Right ventricle myocardium inferior (tissue), 1 donor: ENCODE data around the gene COL19A1. TPM values are rescaled to one million over a fixed set of nuclear protein-coding genes. Genes with fewer than 3 reads are reported as not detected.

Source experiments
- ATAC-seq: fragments of 200-7000 bp; cut with Tn5 transposase; one replicate; pipeline ENCODE4 v1.9.1; 2020; ENCODE audit warnings: mild to moderate bottlenecking, moderate library complexity
- DNase-seq: peaks from one replicate; pipeline ENCODE4 v3.0.0; 2021; ENCODE audit errors: missing footprints
- intact Hi-C: fragments of 100-400 bp; cut with DNase I; formaldehyde crosslinking; loops from one replicate; pipeline ENCODE4 v1.11.0; 2022
- total RNA-seq: library from RNA; stranded (reverse); fragmentation: NEBNext Ultra II Directional; extraction: Animal tissue kit (Norgen Biotek cat#: 25700); gene quantifications from one replicate; pipeline ENCODE4 v1.2.1, GENCODE V29; 2021
- donor health status: DM: no; HTN: yes; CAD: no; lungs with severe emphysema.

The COL19A1 gene
- total RNA-seq, 1 donor from 2014 or later, result 1.2 TPM

GRCh38 chr6:70176842-70177550 lies 310.6 kb downstream of the COL19A1 start:
- DNase-seq (no peak), ATAC-seq (no peak)
- intact Hi-C loops, result no loop called here

DNA sequence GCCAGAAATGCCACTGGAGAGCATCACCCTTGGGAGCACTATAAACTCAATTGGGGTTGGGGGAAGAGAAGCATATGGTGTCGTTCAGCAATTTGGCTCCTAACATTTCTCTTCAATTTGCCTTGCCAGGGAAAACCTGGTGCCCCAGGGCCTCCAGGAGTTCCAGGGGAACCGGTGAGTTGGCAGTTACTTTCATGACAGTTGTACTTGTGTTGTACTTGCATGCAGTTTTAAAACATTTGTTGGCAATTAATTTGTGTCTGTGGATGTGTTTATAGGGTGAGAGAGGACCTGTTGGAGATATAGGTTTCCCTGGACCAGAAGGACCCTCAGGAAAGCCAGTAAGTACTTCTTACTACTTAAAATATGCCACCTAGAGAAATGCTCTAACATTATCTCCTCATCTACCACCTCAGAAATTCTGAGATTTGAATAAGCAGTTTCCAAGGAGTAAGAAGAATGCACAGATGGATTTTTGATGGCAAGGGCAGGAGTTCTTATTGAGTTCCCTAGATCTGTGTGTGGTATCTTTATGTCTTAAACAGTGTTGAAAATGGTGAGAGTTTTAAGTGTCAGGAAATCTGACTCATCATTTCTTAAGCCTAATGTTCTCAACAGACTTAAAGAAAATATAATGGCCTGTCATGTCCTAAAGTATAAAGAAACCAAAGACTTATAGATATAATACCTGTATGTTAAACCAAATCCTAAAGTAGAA lies 314.0 kb downstream of the COL19A1 start:
- intact Hi-C loops, result no loop called here
- DNase-seq, result no peak

GRCh38 chr6:70180901-70181599 lies 314.7 kb downstream of the COL19A1 start:
- DNase-seq (no peak), ATAC-seq (no peak)
- intact Hi-C loops, result no loop called here

More for the DNA sequence above, 314.0 kb downstream of the COL19A1 start:
- ATAC-seq, result no peak

DNA sequence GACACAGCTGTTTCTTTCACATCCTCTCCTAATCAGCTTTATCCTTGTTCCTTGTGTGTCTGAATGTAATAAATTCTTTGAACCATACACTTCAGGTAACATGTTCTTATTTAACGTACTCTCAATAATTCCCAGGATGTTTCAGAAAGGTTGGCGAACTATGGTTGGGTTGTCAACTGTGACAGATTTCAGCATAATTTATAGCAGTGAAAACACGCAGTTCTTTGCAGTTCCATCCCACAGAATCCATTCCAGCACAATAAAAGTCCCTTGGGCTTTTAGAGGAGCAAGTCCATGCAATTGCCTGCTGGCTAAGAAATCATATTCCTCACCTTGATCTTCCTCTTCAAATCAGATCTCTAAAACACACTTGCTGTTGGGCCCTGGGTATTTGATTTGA lies 317.2 kb downstream of the COL19A1 start:
- no peak for ATAC-seq
- DNase-seq, result no peak
- intact Hi-C loops, result no loop called here

- intact Hi-C loops, result no loop called here
- ATAC-seq, result no peak
- no peak for DNase-seq
These were observed 318.4 kb downstream of the COL19A1 start for GRCh38 chr6:70184723-70185122.

- ATAC-seq (no peak), DNase-seq (no peak)
- intact Hi-C loops, result no loop called here
These were observed 320.1 kb downstream of the COL19A1 start for GRCh38 chr6:70186461-70186860.

- ATAC-seq (no peak), DNase-seq (no peak)
- intact Hi-C loops, result no loop called here
These were observed 321.8 kb downstream of the COL19A1 start for GRCh38 chr6:70188202-70188601.

DNA sequence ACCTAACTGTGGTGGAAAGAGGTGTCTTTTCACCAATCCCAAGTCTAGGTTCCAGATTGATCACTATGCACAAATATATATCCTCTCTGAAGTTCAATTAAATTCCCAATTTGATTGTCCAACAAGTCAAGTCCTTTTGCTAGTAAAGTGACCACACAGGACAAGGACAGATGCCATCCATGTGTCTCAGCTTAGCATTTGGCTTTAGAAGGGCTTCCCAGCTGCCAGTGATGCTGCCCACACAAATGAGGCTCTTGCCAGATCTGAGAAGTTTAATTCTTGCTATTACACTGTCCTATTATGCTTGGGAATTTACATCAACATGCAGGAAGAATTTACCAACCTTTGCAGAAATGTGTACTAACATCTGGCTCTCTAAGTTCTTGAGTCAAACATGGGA lies 328.1 kb downstream of the COL19A1 start:
- intact Hi-C loops, result no loop called here
- DNase-seq (no peak), ATAC-seq (no peak)

GRCh38 chr6:70196531-70196930 lies 330.2 kb downstream of the COL19A1 start:
- ATAC-seq (no peak), DNase-seq (no peak)
- intact Hi-C loops, result no loop called here

GRCh38 chr6:70198785-70199184 lies 332.4 kb downstream of the COL19A1 start:
- ATAC-seq (no peak), DNase-seq (no peak)
- intact Hi-C loops, result no loop called here

- ATAC-seq, result no peak
- DNase-seq, result no peak
- intact Hi-C loops, result no loop called here
These were observed 342.0 kb downstream of the COL19A1 start for GRCh38 chr6:70208235-70208790.

DNA sequence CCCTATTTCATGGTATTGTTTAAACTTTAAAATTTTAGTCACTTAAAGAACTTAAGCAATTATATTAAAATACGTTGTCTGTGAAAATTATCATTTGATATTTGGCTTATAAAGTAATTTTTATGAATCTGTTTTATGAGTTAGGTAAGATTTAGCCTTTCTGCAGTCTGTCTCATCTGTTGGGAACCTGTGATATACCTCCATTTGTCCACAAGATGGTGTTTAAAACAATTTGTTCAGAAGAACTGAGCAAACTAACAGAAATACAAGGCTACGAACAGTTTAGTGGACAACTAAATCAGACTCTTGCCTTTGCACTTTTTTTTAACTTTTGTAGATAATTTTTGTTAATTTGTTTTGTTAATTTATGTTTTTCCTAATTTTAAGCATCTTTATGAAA lies 344.1 kb downstream of the COL19A1 start:
- intact Hi-C loops, result loop anchor here (10.0 kb wide), 1 partner anchor 804 kb away; no protein-coding TSS in a partner anchor
- no peak for ATAC-seq
- DNase-seq, result no peak

DNA sequence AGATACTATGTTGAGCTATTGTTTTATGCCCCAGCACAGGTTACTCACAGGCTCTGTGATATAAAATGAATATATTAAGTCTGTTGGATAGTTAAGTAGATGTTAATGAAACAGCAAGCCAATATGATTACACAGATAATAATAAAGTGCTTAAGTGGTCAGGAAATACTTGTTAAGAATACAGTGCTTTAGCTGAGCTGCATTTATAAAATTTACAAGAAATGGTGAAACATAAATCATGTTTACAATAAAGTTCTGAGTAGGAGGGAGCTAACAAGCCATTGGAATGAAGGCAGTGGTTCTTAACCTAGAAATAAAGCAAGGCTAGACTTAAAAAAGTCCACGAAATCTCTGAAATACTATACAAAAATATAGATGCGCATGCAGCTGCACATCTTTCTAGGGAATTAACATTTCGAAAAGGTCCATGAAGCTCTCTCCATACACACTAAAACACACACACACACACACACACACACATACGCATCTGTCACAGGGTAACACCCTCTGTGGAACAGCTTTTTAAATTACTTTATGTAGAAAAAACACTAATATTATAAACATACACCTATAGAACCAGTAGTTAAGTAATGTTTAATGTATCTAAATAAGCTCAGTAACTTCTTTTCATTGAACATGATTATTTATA lies 349.2 kb downstream of the COL19A1 start:
- intact Hi-C loops, result loop anchor here (10.0 kb wide), 1 partner anchor 799 kb away; no protein-coding TSS in a partner anchor
- DNase-seq, result no peak
- no peak for ATAC-seq

GRCh38 chr6:70216767-70217166 lies 350.4 kb downstream of the COL19A1 start:
- DNase-seq (no peak), ATAC-seq (no peak)
- intact Hi-C loops, result loop anchor here (10.0 kb wide), 1 partner anchor 798 kb away; no protein-coding TSS in a partner anchor

- DNase-seq (no peak), ATAC-seq (no peak)
- intact Hi-C loops, result loop anchor here (2.0 to 10.0 kb wide), 3 partner anchors 67 to 795 kb away; no protein-coding TSS in a partner anchor
These were observed 353.7 kb downstream of the COL19A1 start for GRCh38 chr6:70219943-70220613.

- no peak for ATAC-seq
- no peak for DNase-seq
- intact Hi-C loops, result loop anchor here (2.0 to 5.0 kb wide), 2 partner anchors 66 to 148 kb away; no protein-coding TSS in a partner anchor
These were observed 354.8 kb downstream of the COL19A1 start for GRCh38 chr6:70221025-70221714.

GRCh38 chr6:70221715-70222438 lies 355.5 kb downstream of the COL19A1 start:
- DNase-seq (no peak), ATAC-seq (no peak)
- intact Hi-C loops, result loop anchor here (2.0 to 5.0 kb wide), 2 partner anchors 65 to 147 kb away; no protein-coding TSS in a partner anchor
